ENCODE results near the gene ADD3. TPM values are rescaled to one million over a fixed set of nuclear protein-coding genes. Genes with fewer than 3 reads are reported as not detected.

The ADD3 gene
- total and polyA plus RNA-seq, 10 of the 15 experiments (the other 5 are each of a cell fraction or from before 2014, with no cell fraction given): 27.3 to 129 (median 67.8) TPM

DNA sequence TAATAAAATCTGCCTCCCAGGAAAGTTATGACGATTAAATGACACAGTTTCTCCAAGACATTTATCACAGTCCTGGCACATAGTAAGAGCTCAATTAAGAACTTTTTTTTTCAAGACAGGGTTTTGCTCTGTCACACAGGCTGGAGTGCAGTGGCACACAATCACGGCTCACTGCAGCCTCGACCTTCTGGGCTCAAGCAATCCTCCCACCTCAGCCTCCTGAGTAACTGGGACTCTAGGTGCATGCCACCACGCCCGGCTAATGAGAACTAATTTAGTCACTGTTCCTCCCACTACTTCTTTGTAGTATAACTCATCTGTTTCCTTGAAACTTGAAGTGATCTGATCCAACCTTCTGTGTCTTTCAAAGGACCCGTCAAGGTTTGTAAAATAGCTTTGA, 157.5 kb downstream of the ADD3 start:
- ATAC-seq (no peak), DNase-seq (ENCODE audit: low read depth, low spot score) (no peak), FAIRE-seq (no peak)
- POLR2A ChIA-PET: no interaction called here
- RAD21 ChIA-PET (ENCODE audit: unreplicated experiment): interaction anchor here (0.9 kb wide), 1 partner anchor 20 kb away, joined by 3 read pairs; no protein-coding TSS in a partner anchor
- intact Hi-C loops (cut with micrococcal nuclease; ENCODE audit: unreplicated experiment): no loop called here
- 0 out of 2 replicates have a peak, but pooled peaks cover 3% of the 10 kb centered on the region for H4K20me1 ChIP-seq (ENCODE audit: control insufficient read depth, insufficient read depth)
- peaks cover 12 to 17% of the 10 kb centered on the region in 2 experiments for H3K27me3 ChIP-seq (replicated peaks in 1 of 2; ENCODE audit: control insufficient read depth in 2 of 2, insufficient read depth in 2 of 2, low read length in 1 of 2)
- H3K9ac ChIP-seq (ENCODE audit: control insufficient read depth, insufficient read depth, low read length): no peak overlapping the region
- no peaks in the 10 kb centered on the region for H3K9me3 ChIP-seq (replicated peaks; ENCODE audit: control insufficient read depth, insufficient read depth, low read length)
- no peak overlapping the region for H3K4me3 ChIP-seq
- WGBS (ENCODE audit: insufficient coverage, insufficient replicate concordance, low lambda C conversion rate, missing lambda C conversion rate): 0% methylated on average over 6 of the region's 6 CpGs
- no peaks in the 10 kb centered on the region; the same call in 1 of the 2 replicates for H3K4me1 ChIP-seq (ENCODE audit: control insufficient read depth, insufficient read depth, low read length)
- BruUV-seq (replicated peaks): no TSS peak
- H3K27ac ChIP-seq (ENCODE audit: control insufficient read depth, insufficient read depth): no peak overlapping the region
- no peak overlapping the region for H2AFZ ChIP-seq (ENCODE audit: control insufficient read depth, low read depth, low read length)
- H3K79me2 ChIP-seq (ENCODE audit: control insufficient read depth, insufficient read depth, low read length): no peaks in the 10 kb centered on the region
- CTCF ChIA-PET: interaction anchor here (0.8 to 1.1 kb wide), 2 partner anchors 114 to 268 kb away, joined by 3 read pairs; no protein-coding TSS in a partner anchor
- no peaks in the 10 kb centered on the region for H3K36me3 ChIP-seq (ENCODE audit: control insufficient read depth in 2 of 2, insufficient read depth in 2 of 2, low read length in 1 of 2)
- in situ Hi-C loops (cut with MboI): no loop called here
- SMC1A ChIA-PET (ENCODE audit: uncharacterized antibody, unreplicated experiment): interaction anchor here (0.8 kb wide), 2 partner anchors 41 to 107 kb away, joined by 3 read pairs; no protein-coding TSS in a partner anchor
- no peak overlapping the region for H3K4me2 ChIP-seq (ENCODE audit: control insufficient read depth, insufficient read depth)
- no peak for TF ChIP-seq ASH2L (IDR thresholded peaks at IDR 0.05; ENCODE audit: borderline replicate concordance, low read depth)
- TF ChIP-seq, protein P1, sequence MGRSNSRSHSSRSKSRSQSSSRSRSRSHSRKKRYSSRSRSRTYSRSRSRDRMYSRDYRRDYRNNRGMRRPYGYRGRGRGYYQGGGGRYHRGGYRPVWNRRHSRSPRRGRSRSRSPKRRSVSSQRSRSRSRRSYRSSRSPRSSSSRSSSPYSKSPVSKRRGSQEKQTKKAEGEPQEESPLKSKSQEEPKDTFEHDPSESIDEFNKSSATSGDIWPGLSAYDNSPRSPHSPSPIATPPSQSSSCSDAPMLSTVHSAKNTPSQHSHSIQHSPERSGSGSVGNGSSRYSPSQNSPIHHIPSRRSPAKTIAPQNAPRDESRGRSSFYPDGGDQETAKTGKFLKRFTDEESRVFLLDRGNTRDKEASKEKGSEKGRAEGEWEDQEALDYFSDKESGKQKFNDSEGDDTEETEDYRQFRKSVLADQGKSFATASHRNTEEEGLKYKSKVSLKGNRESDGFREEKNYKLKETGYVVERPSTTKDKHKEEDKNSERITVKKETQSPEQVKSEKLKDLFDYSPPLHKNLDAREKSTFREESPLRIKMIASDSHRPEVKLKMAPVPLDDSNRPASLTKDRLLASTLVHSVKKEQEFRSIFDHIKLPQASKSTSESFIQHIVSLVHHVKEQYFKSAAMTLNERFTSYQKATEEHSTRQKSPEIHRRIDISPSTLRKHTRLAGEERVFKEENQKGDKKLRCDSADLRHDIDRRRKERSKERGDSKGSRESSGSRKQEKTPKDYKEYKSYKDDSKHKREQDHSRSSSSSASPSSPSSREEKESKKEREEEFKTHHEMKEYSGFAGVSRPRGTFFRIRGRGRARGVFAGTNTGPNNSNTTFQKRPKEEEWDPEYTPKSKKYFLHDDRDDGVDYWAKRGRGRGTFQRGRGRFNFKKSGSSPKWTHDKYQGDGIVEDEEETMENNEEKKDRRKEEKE (IDR thresholded peaks at IDR 0.05): no peak
- TF ChIP-seq, protein P2, sequence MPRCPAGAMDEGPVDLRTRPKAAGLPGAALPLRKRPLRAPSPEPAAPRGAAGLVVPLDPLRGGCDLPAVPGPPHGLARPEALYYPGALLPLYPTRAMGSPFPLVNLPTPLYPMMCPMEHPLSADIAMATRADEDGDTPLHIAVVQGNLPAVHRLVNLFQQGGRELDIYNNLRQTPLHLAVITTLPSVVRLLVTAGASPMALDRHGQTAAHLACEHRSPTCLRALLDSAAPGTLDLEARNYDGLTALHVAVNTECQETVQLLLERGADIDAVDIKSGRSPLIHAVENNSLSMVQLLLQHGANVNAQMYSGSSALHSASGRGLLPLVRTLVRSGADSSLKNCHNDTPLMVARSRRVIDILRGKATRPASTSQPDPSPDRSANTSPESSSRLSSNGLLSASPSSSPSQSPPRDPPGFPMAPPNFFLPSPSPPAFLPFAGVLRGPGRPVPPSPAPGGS (IDR thresholded peaks at IDR 0.05; ENCODE audit: borderline replicate concordance, insufficient read depth, low read depth, low read length, poor library complexity, severe bottlenecking): no peak
- TF ChIP-seq, protein P3, sequence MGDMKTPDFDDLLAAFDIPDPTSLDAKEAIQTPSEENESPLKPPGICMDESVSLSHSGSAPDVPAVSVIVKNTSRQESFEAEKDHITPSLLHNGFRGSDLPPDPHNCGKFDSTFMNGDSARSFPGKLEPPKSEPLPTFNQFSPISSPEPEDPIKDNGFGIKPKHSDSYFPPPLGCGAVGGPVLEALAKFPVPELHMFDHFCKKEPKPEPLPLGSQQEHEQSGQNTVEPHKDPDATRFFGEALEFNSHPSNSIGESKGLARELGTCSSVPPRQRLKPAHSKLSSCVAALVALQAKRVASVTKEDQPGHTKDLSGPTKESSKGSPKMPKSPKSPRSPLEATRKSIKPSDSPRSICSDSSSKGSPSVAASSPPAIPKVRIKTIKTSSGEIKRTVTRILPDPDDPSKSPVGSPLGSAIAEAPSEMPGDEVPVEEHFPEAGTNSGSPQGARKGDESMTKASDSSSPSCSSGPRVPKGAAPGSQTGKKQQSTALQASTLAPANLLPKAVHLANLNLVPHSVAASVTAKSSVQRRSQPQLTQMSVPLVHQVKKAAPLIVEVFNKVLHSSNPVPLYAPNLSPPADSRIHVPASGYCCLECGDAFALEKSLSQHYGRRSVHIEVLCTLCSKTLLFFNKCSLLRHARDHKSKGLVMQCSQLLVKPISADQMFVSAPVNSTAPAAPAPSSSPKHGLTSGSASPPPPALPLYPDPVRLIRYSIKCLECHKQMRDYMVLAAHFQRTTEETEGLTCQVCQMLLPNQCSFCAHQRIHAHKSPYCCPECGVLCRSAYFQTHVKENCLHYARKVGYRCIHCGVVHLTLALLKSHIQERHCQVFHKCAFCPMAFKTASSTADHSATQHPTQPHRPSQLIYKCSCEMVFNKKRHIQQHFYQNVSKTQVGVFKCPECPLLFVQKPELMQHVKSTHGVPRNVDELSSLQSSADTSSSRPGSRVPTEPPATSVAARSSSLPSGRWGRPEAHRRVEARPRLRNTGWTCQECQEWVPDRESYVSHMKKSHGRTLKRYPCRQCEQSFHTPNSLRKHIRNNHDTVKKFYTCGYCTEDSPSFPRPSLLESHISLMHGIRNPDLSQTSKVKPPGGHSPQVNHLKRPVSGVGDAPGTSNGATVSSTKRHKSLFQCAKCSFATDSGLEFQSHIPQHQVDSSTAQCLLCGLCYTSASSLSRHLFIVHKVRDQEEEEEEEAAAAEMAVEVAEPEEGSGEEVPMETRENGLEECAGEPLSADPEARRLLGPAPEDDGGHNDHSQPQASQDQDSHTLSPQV (IDR thresholded peaks at IDR 0.05): no peak
- TF ChIP-seq SUPT20H (IDR thresholded peaks at IDR 0.05; ENCODE audit: borderline replicate concordance, control insufficient read depth, low read depth, low read length): no peak
- no peak for TF ChIP-seq POLR2AphosphoS2 (IDR thresholded peaks at IDR 0.05; ENCODE audit: low read depth, low read length)
- no peak for TF ChIP-seq CEBPB (IDR thresholded peaks at IDR 0.05; ENCODE audit: borderline replicate concordance in 1 of 2, low read depth in 2 of 2, low read length in 2 of 2)
- no peak for TF ChIP-seq NFYB (IDR thresholded peaks at IDR 0.05; ENCODE audit: insufficient read depth, low read depth, low read length)
- no peak for TF ChIP-seq WRNIP1 (IDR thresholded peaks at IDR 0.05; ENCODE audit: borderline replicate concordance, low read depth, low read length)
- no peak for TF ChIP-seq IKZF2 (IDR thresholded peaks at IDR 0.05)
- TF ChIP-seq NR2F1 (conservative IDR thresholded peaks at IDR 0.05): no peak
- TF ChIP-seq SRF (IDR thresholded peaks at IDR 0.05; ENCODE audit: low read depth in 2 of 2, low read length in 2 of 2): no peak
- no peak for TF ChIP-seq RAD51 (IDR thresholded peaks at IDR 0.05)
- TF ChIP-seq PML (IDR thresholded peaks at IDR 0.05; ENCODE audit: low read length): no peak

Data from GM12878 (cell line).